DND-41 (cell line): Measurements from ENCODE around the gene THSD1.
"Not testable (repeated sequence)": the region's sequence is repeated elsewhere in the genome, so short reads cannot be mapped to it uniquely, and the experiment has no call there.

Source experiments
- EZH2 ChIP-seq: IDR thresholded peaks from 3 replicates; pipeline ENCODE4 v1.6.1; 2012; ENCODE audit warnings: borderline replicate concordance, low read depth, mild to moderate bottlenecking, moderate library complexity, low read length, inconsistent platforms; ENCODE audit not compliant: severe bottlenecking
- TF ChIP-seq, protein P1 (sequence below): IDR thresholded peaks from 2 replicates; pipeline ENCODE4 v1.5.1; 2012; ENCODE audit warnings: borderline replicate concordance, low read length, moderate library complexity, mild to moderate bottlenecking; ENCODE audit not compliant: poor library complexity, severe bottlenecking; ENCODE audit errors: extremely low read depth

DNA sequence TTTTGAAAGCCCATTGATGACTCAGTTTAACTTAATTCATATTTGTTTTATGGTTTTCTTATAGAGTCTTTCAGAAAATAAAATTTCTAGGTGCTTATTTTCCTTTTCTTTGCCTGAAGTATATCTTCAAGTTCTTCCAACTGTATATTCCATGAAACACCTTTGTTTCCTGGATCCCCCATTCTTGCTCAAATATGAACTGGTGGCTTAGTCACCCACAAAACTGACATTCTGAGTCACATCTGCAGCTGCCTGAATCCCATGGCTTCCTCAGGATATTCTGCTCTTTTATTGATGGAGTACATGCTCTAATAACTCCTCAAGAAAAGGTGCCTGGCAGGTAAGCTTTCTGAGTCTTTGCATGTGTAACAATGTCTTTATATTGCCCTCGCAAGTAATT, 32.7 kb downstream of the THSD1 start:
- TF ChIP-seq, protein P1, sequence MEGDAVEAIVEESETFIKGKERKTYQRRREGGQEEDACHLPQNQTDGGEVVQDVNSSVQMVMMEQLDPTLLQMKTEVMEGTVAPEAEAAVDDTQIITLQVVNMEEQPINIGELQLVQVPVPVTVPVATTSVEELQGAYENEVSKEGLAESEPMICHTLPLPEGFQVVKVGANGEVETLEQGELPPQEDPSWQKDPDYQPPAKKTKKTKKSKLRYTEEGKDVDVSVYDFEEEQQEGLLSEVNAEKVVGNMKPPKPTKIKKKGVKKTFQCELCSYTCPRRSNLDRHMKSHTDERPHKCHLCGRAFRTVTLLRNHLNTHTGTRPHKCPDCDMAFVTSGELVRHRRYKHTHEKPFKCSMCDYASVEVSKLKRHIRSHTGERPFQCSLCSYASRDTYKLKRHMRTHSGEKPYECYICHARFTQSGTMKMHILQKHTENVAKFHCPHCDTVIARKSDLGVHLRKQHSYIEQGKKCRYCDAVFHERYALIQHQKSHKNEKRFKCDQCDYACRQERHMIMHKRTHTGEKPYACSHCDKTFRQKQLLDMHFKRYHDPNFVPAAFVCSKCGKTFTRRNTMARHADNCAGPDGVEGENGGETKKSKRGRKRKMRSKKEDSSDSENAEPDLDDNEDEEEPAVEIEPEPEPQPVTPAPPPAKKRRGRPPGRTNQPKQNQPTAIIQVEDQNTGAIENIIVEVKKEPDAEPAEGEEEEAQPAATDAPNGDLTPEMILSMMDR, result not testable (repeated sequence)
- not testable (repeated sequence) for TF ChIP-seq EZH2
